ENCODE data around the gene PIK3R1. TPM values are rescaled to one million over a fixed set of nuclear protein-coding genes. Genes with fewer than 3 reads are reported as not detected.

The PIK3R1 gene
- polyA plus RNA-seq, 1 donor from 2014 or later, result 29.1 TPM

- Mint-ChIP-seq H3K27ac (no peak overlapping the region), H3K9me3 (peaks cover 5 to 8% (median 5%) of the 10 kb centered on the region in 3 donors), H3K27me3 (no peaks in the 10 kb centered on the region), H3K36me3 (no peaks in the 10 kb centered on the region), H3K4me1 (peaks cover 3 to 6% (median 5%) of the 10 kb centered on the region in 3 donors), H3K4me3 (no peak overlapping the region)
These were observed 130.0 kb downstream of the PIK3R1 start for GRCh38 chr5:68345582-68345981.

DNA sequence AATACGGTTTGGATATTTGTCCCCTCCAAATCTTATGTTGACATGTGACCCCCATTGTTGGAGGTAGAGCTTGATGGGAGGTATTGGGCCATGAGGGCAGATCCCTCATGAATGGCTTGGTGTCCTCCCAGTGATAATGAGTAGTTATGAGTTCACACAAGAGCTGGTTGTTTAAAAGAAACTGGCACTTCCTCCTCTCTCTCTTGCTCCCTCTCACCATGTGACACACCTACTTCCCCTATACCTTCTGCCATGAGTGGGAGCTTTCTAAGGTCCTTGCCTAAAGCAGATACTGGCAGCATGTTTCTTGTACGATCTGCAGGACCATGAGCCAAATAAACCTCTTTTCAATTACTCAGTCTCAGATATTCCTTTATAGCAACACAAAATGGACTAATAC is 132.0 kb downstream of the PIK3R1 start:
- H3K9me3 Mint-ChIP-seq, result peaks cover 5 to 8% (median 5%) of the 10 kb centered on the region in 3 donors
- H3K27ac Mint-ChIP-seq, result no peak overlapping the region
- H3K36me3 Mint-ChIP-seq, result no peaks in the 10 kb centered on the region
- no peaks in the 10 kb centered on the region for H3K27me3 Mint-ChIP-seq
- no peak overlapping the region for H3K4me3 Mint-ChIP-seq
- H3K4me1 Mint-ChIP-seq, result peaks cover 3 to 6% (median 5%) of the 10 kb centered on the region in 3 donors

DNA sequence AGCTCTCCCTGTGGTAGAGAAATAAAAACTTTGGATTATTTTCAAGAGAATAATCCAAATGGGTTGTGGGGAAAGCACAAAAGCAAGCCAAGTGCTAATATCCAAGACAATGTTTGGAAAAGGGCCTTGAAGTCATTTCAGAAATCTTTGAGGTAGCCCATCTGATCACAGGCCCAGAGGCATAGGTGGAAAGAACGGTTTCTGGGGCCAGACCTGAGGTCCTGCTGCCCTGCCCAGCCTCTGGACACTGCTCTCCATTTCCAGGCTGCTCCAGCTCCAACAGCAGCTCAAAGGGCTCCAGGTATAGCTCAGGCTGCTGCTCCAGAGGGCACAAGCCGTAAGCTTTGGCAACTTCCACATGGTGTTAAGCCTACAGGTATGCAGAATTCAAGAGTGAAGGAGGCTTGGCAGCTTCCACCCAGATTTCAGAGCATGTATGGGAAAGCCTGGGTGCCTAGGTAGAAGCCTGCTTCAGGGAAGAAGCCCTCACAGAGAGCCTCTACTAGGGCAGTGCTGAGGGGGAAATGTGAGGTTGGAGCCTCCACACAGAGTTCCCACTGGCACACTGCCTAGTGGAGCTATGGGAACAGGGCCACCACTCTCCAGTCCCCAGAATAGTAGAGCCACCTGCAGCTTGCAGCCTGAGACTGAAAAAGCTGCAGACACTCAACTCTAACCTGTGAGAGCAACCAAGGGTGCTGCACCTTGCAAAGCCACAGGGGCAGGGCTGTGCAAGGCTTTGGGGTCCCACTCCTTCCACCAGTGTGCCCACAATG is 133.1 kb downstream of the PIK3R1 start:
- Mint-ChIP-seq H3K4me3 (no peak overlapping the region), H3K4me1 (peaks cover 3 to 6% (median 5%) of the 10 kb centered on the region in 3 donors), H3K27me3 (no peaks in the 10 kb centered on the region), H3K36me3 (no peaks in the 10 kb centered on the region), H3K9me3 (peaks cover 5 to 8% (median 5%) of the 10 kb centered on the region in 3 donors), H3K27ac (no peak overlapping the region)

- no peaks in the 10 kb centered on the region for H3K27me3 Mint-ChIP-seq
- H3K4me3 Mint-ChIP-seq, result no peak overlapping the region
- no peaks in the 10 kb centered on the region for H3K36me3 Mint-ChIP-seq
- H3K4me1 Mint-ChIP-seq, result peaks cover 3 to 6% (median 5%) of the 10 kb centered on the region in 3 donors
- peaks cover 5 to 8% (median 5%) of the 10 kb centered on the region in 3 donors for H3K9me3 Mint-ChIP-seq
- no peak overlapping the region for H3K27ac Mint-ChIP-seq
These were observed 134.6 kb downstream of the PIK3R1 start for GRCh38 chr5:68350176-68350575.

Data from IgD-negative memory B cell (primary cell).